GM23338 (cell line): Measurements from ENCODE around the gene CLDN15.

ENCODE experiments used
- CTCF ChIP-seq, 2 experiments: fragments of 200-600 bp in 1 of 2; sonication (generic) in 1 of 2; conservative IDR thresholded peaks; 2 replicates each; pipeline versions ENCODE4 v1.5.1 to v1.6.1; 2016 to 2017; ENCODE audit warnings: antibody characterized with exemption in 2 of 2, low read depth in 2 of 2, mild to moderate bottlenecking in 2 of 2, moderate library complexity in 1 of 2
- JUNB ChIP-seq: IDR thresholded peaks from one replicate; pipeline ENCODE4 v1.6.1; 2016; ENCODE audit warnings: antibody characterized with exemption; ENCODE audit not compliant: unreplicated experiment

GRCh38 chr7:101195884-101196283, 41.7 kb downstream of the CLDN15 start:
- TF ChIP-seq CTCF (conservative IDR thresholded peaks at IDR 0.05; ENCODE audit: low read depth in 2 of 2): peak in 1 of 2 experiments; percentile 18; a peak in 1 of 4 replicates
- TF ChIP-seq JUNB: no peak
